ENCODE results near the gene CPNE4.

Gene CPNE4

DNA sequence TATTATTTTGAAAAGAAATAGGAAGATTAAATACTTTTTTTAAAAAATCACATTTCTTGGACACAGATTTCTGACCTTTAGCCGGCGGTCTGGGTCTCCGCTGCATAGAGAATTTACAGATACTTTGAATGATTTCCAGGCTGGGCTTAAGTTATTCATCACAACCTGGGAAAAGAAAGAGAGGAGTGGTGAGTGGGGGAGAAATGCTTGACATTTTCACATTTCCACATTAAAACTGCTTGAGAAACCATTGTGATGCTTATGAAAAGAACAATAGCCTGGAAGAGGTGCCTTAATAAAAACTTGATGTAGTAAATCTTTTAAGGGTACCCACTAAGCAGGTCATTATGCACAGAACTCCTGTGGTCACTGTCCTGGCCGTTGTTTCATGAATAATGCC is 365.2 kb downstream of the CPNE4 start:
- FAIRE-seq: no peak

GRCh38 chr3:131658771-131659170 is 376.0 kb downstream of the CPNE4 start:
- no peak for FAIRE-seq

DNA sequence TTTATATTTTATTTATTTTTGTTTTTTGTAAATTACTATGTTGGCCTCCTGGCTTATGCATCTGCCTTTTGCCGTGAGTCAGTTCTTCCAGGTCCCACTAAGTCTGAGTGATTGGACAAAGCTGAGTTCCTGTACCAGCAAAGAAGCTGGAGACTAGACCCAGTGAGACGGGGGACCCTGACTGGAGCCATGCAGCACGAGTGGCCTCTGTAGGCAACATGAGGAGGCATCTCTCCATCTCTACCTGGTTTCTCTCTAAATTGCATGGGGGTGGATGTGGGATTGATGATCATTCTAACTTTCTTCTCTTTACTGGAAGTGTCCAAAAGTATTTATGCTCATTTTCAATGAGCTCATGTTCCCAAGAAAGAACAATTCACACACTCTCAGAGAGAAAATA is 376.7 kb downstream of the CPNE4 start:
- FAIRE-seq: no peak

- FAIRE-seq: no peak
These were observed 379.6 kb downstream of the CPNE4 start for GRCh38 chr3:131655070-131655690.

- no peak for FAIRE-seq
These were observed 389.2 kb downstream of the CPNE4 start for GRCh38 chr3:131645638-131646037.

- no peak for FAIRE-seq
These were observed 398.5 kb downstream of the CPNE4 start for GRCh38 chr3:131636266-131636775.

DNA sequence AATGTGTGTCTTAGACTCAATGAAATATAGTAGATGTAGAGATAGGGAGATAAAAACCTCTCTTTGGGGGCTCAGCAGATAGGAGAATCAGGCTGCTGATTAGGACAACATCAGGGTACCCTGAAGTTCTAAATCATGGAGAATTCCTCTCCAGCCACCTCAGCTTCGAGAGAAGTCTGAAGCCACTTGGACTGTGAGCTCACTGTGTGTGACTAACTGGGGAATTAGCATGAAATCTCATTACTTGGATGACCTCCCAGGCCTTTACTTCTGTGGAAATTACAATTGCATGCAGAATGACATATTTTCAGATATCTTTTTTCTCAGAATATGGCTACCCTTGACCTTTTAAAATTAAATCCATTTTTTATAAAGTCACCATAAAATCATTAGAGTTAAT is 404.0 kb downstream of the CPNE4 start:
- FAIRE-seq: no peak

DNA sequence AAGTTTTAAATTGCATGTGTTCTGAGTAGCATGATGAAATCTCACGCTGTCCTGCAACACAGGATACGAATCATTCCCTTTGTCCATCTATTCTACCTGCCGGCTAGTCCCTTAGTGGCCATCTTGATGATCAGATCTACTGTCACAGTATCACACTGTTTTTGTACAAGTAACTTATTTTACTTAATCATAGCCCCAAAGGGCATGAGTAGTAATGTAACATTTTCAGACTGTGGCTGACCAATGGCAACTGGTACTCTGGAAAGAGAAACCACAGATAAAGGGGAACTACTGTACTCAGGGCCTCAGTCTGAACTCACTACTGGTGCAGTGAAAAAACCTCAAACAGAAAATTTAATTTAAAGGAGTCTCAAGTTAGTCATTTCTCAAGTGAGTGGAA is 404.7 kb downstream of the CPNE4 start:
- FAIRE-seq: no peak

- no peak for FAIRE-seq
These were observed 411.4 kb downstream of the CPNE4 start for GRCh38 chr3:131623431-131623830.

GRCh38 chr3:131622726-131623125 is 412.1 kb downstream of the CPNE4 start:
- no peak for FAIRE-seq

GRCh38 chr3:131620977-131621376 is 413.8 kb downstream of the CPNE4 start:
- no peak for FAIRE-seq

- FAIRE-seq: no peak
These were observed 415.0 kb downstream of the CPNE4 start for GRCh38 chr3:131619821-131620220.

GRCh38 chr3:131616719-131617118 is 418.1 kb downstream of the CPNE4 start:
- FAIRE-seq: no peak

- FAIRE-seq: no peak
These were observed 422.1 kb downstream of the CPNE4 start for GRCh38 chr3:131612745-131613144.

- FAIRE-seq: no peak
These were observed 424.6 kb downstream of the CPNE4 start for GRCh38 chr3:131610174-131610573.

DNA sequence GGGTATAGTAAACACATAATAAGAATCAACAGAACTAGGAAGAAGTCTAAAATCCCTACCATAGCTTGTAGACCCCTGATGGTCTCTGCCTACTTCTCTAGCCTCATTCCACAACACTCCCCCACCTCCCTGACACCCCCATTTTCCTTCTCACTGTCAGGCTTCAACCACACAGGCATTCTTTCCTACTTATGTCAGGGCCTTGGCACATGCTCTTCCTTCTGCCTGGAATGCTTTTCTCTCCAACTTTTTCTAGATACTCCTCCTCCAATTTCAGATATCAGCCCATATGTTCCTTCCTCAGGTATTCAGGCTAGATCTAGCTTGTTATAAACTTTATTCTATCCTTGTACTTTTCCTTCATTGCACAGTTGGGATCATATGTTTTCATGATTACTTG is 426.1 kb downstream of the CPNE4 start:
- no peak for FAIRE-seq

- FAIRE-seq: no peak
These were observed 426.5 kb downstream of the CPNE4 start for GRCh38 chr3:131608296-131608695.

DNA sequence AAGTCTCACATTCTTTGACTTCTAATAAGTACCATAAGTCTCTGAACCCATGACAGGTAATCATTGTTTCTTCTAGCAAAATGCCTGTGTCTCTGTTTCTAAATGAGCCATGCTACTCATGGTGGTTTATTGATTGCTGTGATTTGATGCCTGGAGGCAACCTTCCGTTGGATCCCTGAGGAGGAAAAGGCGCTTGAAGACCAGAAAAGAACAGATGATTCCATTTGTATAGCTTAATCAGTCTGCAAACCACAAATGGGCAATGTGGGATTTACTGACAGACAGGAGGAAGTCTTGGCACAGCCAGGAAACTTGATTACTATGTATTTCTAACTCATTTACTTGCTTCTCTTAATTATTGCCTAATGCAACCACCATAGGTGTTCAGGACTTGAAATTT is 428.9 kb downstream of the CPNE4 start:
- no peak for FAIRE-seq

DNA sequence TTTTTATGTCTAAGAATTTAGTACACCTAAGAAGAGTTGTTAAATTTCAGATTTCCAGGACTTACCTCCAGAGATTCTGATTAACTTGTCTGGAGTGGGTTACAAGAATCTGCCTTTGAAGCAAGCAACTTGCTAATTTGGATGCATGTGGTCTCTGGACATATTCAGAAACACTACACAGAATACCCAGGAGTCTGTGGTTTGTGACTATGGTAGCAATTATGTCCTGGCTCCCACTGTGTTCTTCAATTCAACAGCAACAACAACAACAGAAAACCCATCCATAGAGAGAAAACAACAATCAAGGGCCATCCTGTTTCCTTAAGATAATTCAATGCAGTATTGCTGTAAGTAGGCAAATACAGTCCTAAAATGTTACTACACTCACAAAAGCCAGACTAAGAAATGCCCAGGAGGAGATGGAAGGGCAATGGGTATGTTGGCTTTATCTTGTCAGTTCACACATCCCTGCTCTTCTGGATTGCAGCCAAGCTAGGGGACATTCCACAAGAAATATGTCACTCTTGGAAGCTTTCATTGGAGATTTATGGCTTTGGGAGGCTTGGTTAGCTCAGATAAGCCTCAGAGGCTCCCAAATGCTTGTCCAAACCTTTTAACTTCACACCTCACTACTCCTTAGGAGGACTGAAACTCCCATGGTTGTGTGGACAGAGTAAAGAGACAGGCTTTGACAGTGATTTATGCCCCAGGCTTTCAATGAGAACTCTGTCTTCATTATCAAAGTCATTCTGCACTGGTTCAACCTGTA is 432.6 kb downstream of the CPNE4 start:
- no peak for FAIRE-seq

GRCh38 chr3:131597816-131598215 is 437.0 kb downstream of the CPNE4 start:
- no peak for FAIRE-seq

GRCh38 chr3:131596884-131597283 is 437.9 kb downstream of the CPNE4 start:
- FAIRE-seq: no peak

GRCh38 chr3:131591394-131592014 is 443.3 kb downstream of the CPNE4 start:
- FAIRE-seq: no peak

DNA sequence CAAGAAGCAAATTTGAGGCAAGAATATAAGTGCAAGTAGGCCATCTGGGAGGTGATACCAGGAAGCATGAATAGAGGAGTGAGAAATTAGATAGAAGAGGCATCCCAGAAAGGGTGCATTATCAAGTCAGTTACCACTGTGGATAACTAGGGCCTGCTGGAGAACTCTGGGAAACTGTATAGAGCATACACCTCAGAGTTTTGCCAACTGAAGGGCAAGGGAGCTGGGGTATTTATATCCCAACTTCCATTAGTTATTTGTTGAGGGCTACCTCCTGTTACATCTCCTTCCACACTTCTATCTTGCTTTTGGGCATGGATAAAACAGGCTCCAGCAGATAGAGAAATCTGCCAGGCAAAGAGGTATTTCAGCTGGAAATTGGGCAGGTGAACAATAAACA is 448.5 kb downstream of the CPNE4 start:
- no peak for FAIRE-seq

DNA sequence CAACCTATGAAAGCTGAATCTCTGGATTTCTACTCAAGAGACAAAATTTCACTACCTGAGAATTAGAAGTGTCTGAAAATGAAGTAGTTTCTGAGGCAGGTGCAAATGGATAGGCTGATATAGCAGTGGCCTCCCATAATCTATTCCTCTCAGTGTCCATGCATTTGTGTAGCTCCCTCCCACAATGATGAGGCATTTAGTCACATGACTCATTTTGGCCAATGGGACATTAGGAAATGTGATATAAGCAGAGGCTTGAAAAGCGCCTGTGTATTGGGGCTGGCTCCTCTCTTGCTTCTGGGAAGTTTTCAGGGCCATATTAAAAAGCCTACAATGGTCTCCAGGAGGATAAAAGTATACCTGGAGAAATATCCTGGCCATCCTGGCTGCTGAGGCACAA is 452.4 kb downstream of the CPNE4 start:
- FAIRE-seq: no peak
